GM12891 (cell line): ENCODE data around the gene INSYN2B.

Source experiments
- PAX5 ChIP-seq: IDR thresholded peaks from 2 replicates; pipeline ENCODE4 v1.6.1; 2011; ENCODE audit warnings: low read length, moderate library complexity, mild to moderate bottlenecking; ENCODE audit not compliant: insufficient read depth, severe bottlenecking
- POLR2A ChIP-seq: IDR thresholded peaks from 2 replicates; pipeline ENCODE4 v1.6.1; 2011; ENCODE audit warnings: low read depth, low read length, control low read depth
- POLR2AphosphoS5 ChIP-seq: IDR thresholded peaks from 2 replicates; pipeline ENCODE4 v1.6.1; 2011; ENCODE audit warnings: low read depth, low read length, control low read depth
- TAF1 ChIP-seq: IDR thresholded peaks from 2 replicates; pipeline ENCODE4 v1.6.1; 2011; ENCODE audit warnings: low read depth, low read length, control low read depth

DNA sequence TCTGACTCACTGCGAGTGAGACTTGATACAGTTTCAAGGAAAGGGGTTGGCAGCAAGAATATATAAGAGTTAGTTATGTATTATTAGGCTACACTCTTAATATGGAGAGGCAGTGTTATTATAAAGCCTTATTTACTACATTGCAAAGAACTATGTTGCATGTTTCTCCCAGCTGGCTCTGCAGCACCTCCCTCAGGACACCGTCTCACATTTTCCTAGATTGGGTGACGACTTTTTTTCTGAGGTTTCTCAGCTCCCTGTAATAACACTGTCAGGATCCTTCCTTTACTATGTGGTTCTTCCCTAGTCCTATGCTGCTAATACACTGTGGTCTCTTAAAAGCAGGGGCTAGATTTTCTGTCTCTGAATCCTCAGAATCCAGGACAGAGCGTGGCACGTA is 153.7 kb downstream of the INSYN2B start:
- no peak for TF ChIP-seq POLR2A
- TF ChIP-seq TAF1: no peak
- no peak for TF ChIP-seq PAX5
- no peak for TF ChIP-seq POLR2AphosphoS5
